ENCODE measurements around the gene FNBP1. TPM values are rescaled to one million over a fixed set of nuclear protein-coding genes. Genes with fewer than 3 reads are reported as not detected.

The FNBP1 gene
- total and polyA plus RNA-seq, 2 of the 13 experiments (the other 11 are each of a cell fraction or from before 2014, with no cell fraction given): 5.4 to 19.5 TPM

DNA sequence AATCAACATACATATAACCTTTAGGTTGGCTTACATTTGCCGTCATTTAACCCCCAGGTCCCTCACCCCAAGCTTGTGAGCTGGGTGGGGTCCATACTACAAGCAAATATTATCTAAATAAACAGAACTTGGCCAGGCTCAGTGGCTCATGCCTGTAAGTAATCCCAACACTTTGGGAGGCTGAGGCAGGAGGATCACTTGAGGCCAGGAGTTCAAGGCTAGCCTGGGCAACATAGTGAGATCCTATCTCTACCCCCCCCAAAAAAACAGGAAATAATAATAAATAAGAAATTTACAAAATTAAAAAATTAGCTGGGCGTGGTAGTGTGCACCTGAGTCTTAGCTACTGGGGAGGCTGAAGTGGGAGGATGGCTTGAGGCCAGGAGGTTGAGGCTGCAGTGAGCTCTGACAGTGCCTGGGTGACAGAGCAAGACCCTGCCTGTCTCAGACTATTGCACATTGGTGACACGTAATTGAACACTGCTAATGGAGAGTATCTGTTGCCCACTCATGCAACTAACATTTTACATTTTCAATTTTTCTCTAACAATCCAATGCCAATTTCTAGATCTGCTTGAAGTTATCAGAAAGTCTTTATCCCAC is 18.9 kb downstream of the FNBP1 start:
- H4K20me1 ChIP-seq (ENCODE audit: insufficient read depth, low read length): no peaks in the 10 kb centered on the region
- no peaks in the 10 kb centered on the region for H3K27me3 ChIP-seq (ENCODE audit: control insufficient read depth in 1 of 2, insufficient read depth in 2 of 2, low read length in 2 of 2)
- peaks cover 48% of the 10 kb centered on the region for H3K4me1 ChIP-seq (ENCODE audit: insufficient read depth, low read length)
- no peaks in the 10 kb centered on the region for H3K9me3 ChIP-seq (ENCODE audit: low read length)
- in situ Hi-C loops (cut with HindIII; ENCODE audit: extremely low pct_ligation_motif_present, low pct_unique_long_range_greater_than_20kb) (no loop called here), intact Hi-C loops (cut with micrococcal nuclease; ENCODE audit: unreplicated experiment) (no loop called here)
- ATAC-seq (no peak), DNase-seq (ENCODE audit: low spot score) (no peak), FAIRE-seq (no peak)
- TF ChIP-seq BORCS8-MEF2B (CRISPR knock-in tag; IDR thresholded peaks at IDR 0.05) (no peak), SIN3A (IDR thresholded peaks at IDR 0.05; ENCODE audit: borderline replicate concordance, low read depth, low read length) (no peak), GPN1 (CRISPR knock-in tag; IDR thresholded peaks at IDR 0.05; ENCODE audit: borderline replicate concordance) (no peak), ZNF746 (CRISPR knock-in tag; IDR thresholded peaks at IDR 0.05) (no peak), CSRNP2 (CRISPR knock-in tag; conservative IDR thresholded peaks at IDR 0.05; ENCODE audit: low read depth) (no peak), ZNF468 (CRISPR knock-in tag; IDR thresholded peaks at IDR 0.05) (no peak), AGO2 (optimal IDR thresholded peaks at IDR 0.05; ENCODE audit: low read depth, low read length) (no peak), ZNF280B (CRISPR knock-in tag; IDR thresholded peaks at IDR 0.05; ENCODE audit: borderline replicate concordance) (no peak), TBL1XR1 (IDR thresholded peaks at IDR 0.05; ENCODE audit: borderline replicate concordance, low read length, partially characterized antibody) (no peak), ZNF12 (CRISPR knock-in tag; IDR thresholded peaks at IDR 0.05) (no peak), ZNF121 (CRISPR knock-in tag; IDR thresholded peaks at IDR 0.05) (peak; percentile 79), JUND (CRISPR knock-in tag; IDR thresholded peaks at IDR 0.05) (no peak)
- TF ChIP-seq, protein P1, sequence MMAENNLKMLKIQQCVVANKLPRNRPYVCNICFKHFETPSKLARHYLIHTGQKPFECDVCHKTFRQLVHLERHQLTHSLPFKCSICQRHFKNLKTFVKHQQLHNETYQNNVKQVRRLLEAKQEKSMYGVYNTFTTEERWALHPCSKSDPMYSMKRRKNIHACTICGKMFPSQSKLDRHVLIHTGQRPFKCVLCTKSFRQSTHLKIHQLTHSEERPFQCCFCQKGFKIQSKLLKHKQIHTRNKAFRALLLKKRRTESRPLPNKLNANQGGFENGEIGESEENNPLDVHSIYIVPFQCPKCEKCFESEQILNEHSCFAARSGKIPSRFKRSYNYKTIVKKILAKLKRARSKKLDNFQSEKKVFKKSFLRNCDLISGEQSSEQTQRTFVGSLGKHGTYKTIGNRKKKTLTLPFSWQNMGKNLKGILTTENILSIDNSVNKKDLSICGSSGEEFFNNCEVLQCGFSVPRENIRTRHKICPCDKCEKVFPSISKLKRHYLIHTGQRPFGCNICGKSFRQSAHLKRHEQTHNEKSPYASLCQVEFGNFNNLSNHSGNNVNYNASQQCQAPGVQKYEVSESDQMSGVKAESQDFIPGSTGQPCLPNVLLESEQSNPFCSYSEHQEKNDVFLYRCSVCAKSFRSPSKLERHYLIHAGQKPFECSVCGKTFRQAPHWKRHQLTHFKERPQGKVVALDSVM (CRISPR knock-in tag; IDR thresholded peaks at IDR 0.05): peak; percentile 90
- TF ChIP-seq, protein P2, sequence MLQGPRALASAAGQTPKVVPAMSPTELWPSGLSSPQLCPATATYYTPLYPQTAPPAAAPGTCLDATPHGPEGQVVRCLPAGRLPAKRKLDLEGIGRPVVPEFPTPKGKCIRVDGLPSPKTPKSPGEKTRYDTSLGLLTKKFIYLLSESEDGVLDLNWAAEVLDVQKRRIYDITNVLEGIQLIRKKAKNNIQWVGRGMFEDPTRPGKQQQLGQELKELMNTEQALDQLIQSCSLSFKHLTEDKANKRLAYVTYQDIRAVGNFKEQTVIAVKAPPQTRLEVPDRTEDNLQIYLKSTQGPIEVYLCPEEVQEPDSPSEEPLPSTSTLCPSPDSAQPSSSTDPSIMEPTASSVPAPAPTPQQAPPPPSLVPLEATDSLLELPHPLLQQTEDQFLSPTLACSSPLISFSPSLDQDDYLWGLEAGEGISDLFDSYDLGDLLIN (CRISPR knock-in tag; IDR thresholded peaks at IDR 0.05; ENCODE audit: borderline replicate concordance): no peak
- no peak overlapping the region for H2AFZ ChIP-seq (ENCODE audit: low read length)
- H3K9ac ChIP-seq (ENCODE audit: insufficient read depth, low read depth, low read length): no peak overlapping the region
- H3K4me2 ChIP-seq (ENCODE audit: low read depth, low read length): no peak overlapping the region
- no peak overlapping the region for H3K4me3 ChIP-seq (replicated peaks in 1 of 3; ENCODE audit: insufficient read depth in 1 of 3, low read depth in 2 of 3, low read length in 3 of 3)
- no TSS peak for BruUV-seq (replicated peaks)
- 91% methylated on average over 3 of the region's 3 CpGs for WGBS (ENCODE audit: low lambda C conversion rate)
- peaks cover 34% of the 10 kb centered on the region for H3K79me2 ChIP-seq (ENCODE audit: insufficient read depth, low read length)
- H3K36me3 ChIP-seq (replicated peaks in 1 of 2; ENCODE audit: control insufficient read depth in 1 of 2, insufficient read depth in 2 of 2, low read length in 2 of 2): no peaks in the 10 kb centered on the region
- no peak overlapping the region for H3K27ac ChIP-seq (ENCODE audit: extremely low read length, insufficient read depth, low read length)
- ChIA-PET POLR2A (no interaction called here), CTCF (ENCODE audit: low intra/inter-chr PET ratio, low total read pairs) (no interaction called here)
